ENCODE results near the gene ASB1. TPM values are rescaled to one million over a fixed set of nuclear protein-coding genes. Genes with fewer than 3 reads are reported as not detected.

ASB1 gene
- total and polyA plus RNA-seq, 9 of the 15 experiments (the other 6 are each of a cell fraction or from before 2014, with no cell fraction given), result 6.3 to 37.7 (median 23.9) TPM

- TF ChIP-seq, protein P1, sequence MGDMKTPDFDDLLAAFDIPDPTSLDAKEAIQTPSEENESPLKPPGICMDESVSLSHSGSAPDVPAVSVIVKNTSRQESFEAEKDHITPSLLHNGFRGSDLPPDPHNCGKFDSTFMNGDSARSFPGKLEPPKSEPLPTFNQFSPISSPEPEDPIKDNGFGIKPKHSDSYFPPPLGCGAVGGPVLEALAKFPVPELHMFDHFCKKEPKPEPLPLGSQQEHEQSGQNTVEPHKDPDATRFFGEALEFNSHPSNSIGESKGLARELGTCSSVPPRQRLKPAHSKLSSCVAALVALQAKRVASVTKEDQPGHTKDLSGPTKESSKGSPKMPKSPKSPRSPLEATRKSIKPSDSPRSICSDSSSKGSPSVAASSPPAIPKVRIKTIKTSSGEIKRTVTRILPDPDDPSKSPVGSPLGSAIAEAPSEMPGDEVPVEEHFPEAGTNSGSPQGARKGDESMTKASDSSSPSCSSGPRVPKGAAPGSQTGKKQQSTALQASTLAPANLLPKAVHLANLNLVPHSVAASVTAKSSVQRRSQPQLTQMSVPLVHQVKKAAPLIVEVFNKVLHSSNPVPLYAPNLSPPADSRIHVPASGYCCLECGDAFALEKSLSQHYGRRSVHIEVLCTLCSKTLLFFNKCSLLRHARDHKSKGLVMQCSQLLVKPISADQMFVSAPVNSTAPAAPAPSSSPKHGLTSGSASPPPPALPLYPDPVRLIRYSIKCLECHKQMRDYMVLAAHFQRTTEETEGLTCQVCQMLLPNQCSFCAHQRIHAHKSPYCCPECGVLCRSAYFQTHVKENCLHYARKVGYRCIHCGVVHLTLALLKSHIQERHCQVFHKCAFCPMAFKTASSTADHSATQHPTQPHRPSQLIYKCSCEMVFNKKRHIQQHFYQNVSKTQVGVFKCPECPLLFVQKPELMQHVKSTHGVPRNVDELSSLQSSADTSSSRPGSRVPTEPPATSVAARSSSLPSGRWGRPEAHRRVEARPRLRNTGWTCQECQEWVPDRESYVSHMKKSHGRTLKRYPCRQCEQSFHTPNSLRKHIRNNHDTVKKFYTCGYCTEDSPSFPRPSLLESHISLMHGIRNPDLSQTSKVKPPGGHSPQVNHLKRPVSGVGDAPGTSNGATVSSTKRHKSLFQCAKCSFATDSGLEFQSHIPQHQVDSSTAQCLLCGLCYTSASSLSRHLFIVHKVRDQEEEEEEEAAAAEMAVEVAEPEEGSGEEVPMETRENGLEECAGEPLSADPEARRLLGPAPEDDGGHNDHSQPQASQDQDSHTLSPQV (IDR thresholded peaks at IDR 0.05), result peak; percentile 65
Observed at GRCh38 chr2:238422940-238423339, 3.8 kb upstream of the ASB1 start (continued).

GRCh38 chr2:238423561-238424312 is 3.0 kb upstream of the ASB1 start:
- BruUV-seq (replicated peaks), result no TSS peak
- Histone ChIP-seq H3K27ac (ENCODE audit: extremely low read depth, low read depth, low read length) (peak overlapping the region; percentile 35), H3K4me3 (no peak overlapping the region), H3K4me2 (ENCODE audit: insufficient read depth, low read length) (no peak overlapping the region), H3K27me3 (ENCODE audit: control insufficient read depth in 2 of 2, insufficient read depth in 2 of 2, low read length in 2 of 2) (no peaks in the 10 kb centered on the region), H4K20me1 (replicated peaks; ENCODE audit: control insufficient read depth, insufficient read depth, low read length) (no peaks in the 10 kb centered on the region), H3K9me1 (ENCODE audit: control insufficient read depth, insufficient read depth, low read length) (no peaks in the 10 kb centered on the region), H2AFZ (ENCODE audit: low read depth, low read length) (no peak overlapping the region), H3K4me1 (replicated peaks in 1 of 2; ENCODE audit: control insufficient read depth in 2 of 2, insufficient read depth in 2 of 2, low read length in 2 of 2) (peaks cover 67 to 76% of the 10 kb centered on the region in 2 experiments), H3K9ac (ENCODE audit: insufficient read depth in 1 of 2, low read depth in 2 of 2, low read length in 2 of 2) (peak overlapping the region; percentile 13 to 68; a peak in 1 of 4 replicates), H3K79me2 (ENCODE audit: control insufficient read depth, insufficient read depth, low read length) (peaks cover 44% of the 10 kb centered on the region), H3K36me3 (ENCODE audit: control insufficient read depth, insufficient read depth, low read length) (peaks cover under 1% of the 10 kb centered on the region; the same call in 1 of the 3 replicates), H3K9me3 (replicated peaks; ENCODE audit: control insufficient read depth, insufficient read depth, low read depth, low read length) (no peaks in the 10 kb centered on the region)
- POLR2A ChIA-PET, result interaction anchor here (0.6 to 1.0 kb wide), 2 partner anchors 13 to 14 kb away, joined by 4 read pairs; no protein-coding TSS in a partner anchor
- 51% methylated on average over 5 of the region's 9 CpGs for WGBS (ENCODE audit: insufficient coverage, low coverage, missing lambda C conversion rate)
- ATAC-seq (no peak), FAIRE-seq (peak; percentile 61), DNase-seq (ENCODE audit: extremely low read depth in 1 of 4, low spot score in 3 of 4) (peak in 1 of 4 experiments; percentile 49)
- in situ Hi-C loops (cut with MboI), result no loop called here
- intact Hi-C loops (cut with micrococcal nuclease), result loop anchor here (2.0 kb wide), 1 partner anchor 53 kb away; no protein-coding TSS in a partner anchor
- CTCF ChIA-PET (ENCODE audit: low intra/inter-chr PET ratio), result no interaction called here
- TF ChIP-seq PATZ1 (CRISPR knock-in tag; IDR thresholded peaks at IDR 0.05; ENCODE audit: borderline replicate concordance), result no peak
- TF ChIP-seq, protein P2, sequence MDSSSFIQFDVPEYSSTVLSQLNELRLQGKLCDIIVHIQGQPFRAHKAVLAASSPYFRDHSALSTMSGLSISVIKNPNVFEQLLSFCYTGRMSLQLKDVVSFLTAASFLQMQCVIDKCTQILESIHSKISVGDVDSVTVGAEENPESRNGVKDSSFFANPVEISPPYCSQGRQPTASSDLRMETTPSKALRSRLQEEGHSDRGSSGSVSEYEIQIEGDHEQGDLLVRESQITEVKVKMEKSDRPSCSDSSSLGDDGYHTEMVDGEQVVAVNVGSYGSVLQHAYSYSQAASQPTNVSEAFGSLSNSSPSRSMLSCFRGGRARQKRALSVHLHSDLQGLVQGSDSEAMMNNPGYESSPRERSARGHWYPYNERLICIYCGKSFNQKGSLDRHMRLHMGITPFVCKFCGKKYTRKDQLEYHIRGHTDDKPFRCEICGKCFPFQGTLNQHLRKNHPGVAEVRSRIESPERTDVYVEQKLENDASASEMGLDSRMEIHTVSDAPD (CRISPR knock-in tag; IDR thresholded peaks at IDR 0.05), result no peak
- TF ChIP-seq PHTF2 (CRISPR knock-in tag; IDR thresholded peaks at IDR 0.05), result no peak
- 0 out of 2 replicates have a peak, but pooled peaks have one; percentile 37 for TF ChIP-seq FOSL1 (tag; conservative IDR thresholded peaks at IDR 0.05)
- TF ChIP-seq ZNF785 (CRISPR knock-in tag; IDR thresholded peaks at IDR 0.05), result no peak
- TF ChIP-seq ATF2 (CRISPR knock-in tag; IDR thresholded peaks at IDR 0.05), result no peak
- TF ChIP-seq STAT5A (IDR thresholded peaks at IDR 0.05; ENCODE audit: borderline replicate concordance, low read length), result no peak
- TF ChIP-seq ZNF3 (CRISPR knock-in tag; IDR thresholded peaks at IDR 0.05), result no peak
- TF ChIP-seq SMARCE1 (IDR thresholded peaks at IDR 0.05), result no peak
